Measurements from ENCODE around the gene LAPTM5. TPM values are rescaled to one million over a fixed set of nuclear protein-coding genes. Genes with fewer than 3 reads are reported as not detected.
A peak's percentile ranks its signal among the peaks of the same experiment; 100 is the strongest.

Gene LAPTM5
- total and polyA plus RNA-seq, 4 experiments from 2014 or later = 563 to 851 (median 598) TPM

DNA sequence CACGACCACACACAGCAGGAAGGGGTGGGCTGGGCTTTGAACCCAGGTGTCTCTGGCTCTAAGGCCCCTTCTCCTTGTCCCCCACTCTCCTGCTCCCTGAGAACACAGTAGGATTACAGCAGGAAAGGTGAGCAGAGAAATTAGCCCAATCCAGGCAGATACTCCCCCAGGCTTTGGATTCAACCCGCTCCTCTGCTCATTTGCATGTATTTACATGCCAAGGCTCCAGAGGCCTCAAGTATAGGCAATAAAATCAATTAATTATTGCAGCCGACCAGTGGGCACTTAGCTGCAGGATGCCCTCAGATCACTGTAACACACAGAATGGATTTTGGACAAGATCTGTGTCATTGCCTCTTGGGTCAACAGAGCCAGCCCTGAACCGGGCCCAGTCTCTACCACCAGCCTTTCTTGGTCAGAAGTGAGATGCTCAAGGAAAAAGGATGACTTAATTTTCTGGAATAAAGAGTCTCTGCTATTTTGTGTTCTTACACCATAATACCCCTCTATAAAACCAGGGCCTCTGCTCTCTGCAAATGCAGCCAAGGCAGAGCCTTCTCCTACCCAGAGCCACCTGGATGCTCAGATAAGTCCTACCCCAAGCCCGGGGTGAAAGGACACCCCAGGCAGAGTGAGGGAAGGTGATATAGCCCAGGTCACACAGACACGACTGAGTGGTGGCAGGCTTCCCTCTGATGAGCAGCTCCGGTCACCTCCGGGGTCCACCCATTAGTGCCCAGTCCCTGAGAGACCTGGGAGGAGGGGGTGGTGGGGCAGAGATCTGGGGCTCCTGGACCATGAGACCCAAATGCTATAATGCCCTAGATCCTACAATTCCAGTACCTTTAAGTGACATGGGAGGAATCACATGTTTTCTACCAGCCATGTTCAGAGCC is 63.0 kb downstream of the LAPTM5 start:
- H3K4me1 ChIP-seq (ENCODE audit: insufficient read depth, low read length) = no peaks in the 10 kb centered on the region
- H3K27me3 ChIP-seq (ENCODE audit: insufficient read depth, low read length) = no peaks in the 10 kb centered on the region
- Mint-ChIP-seq H3K4me1 (peaks cover 0 to 3% (median 0%) of the 10 kb centered on the region in 4 donors), H3K4me3 (no peak overlapping the region), H3K27me3 (peaks cover 2 to 17% of the 10 kb centered on the region in 2 donors), H3K36me3 (no peaks in the 10 kb centered on the region), H3K27ac (no peak overlapping the region), H3K9me3 (no peaks in the 10 kb centered on the region)
- no peaks in the 10 kb centered on the region for H3K36me3 ChIP-seq (ENCODE audit: insufficient read depth, low read length)
- H3K27ac ChIP-seq (ENCODE audit: low read depth, low read length) = no peak overlapping the region
- POLR2A ChIA-PET (ENCODE audit: partially characterized antibody) = no interaction called here
- no peak overlapping the region for H3K4me3 ChIP-seq (ENCODE audit: low read length in 2 of 2)
- DNase-seq = no peak
- intact Hi-C loops (cut with micrococcal nuclease) = no loop called here
- H3K9me3 ChIP-seq (ENCODE audit: control insufficient read depth in 1 of 2, low read length in 2 of 2) = no peaks in the 10 kb centered on the region
- CTCF ChIA-PET (ENCODE audit: partially characterized antibody) = interaction anchor here (1.6 kb wide), 1 partner anchor 18 kb away, joined by 3 read pairs; no protein-coding TSS in a partner anchor

DNA sequence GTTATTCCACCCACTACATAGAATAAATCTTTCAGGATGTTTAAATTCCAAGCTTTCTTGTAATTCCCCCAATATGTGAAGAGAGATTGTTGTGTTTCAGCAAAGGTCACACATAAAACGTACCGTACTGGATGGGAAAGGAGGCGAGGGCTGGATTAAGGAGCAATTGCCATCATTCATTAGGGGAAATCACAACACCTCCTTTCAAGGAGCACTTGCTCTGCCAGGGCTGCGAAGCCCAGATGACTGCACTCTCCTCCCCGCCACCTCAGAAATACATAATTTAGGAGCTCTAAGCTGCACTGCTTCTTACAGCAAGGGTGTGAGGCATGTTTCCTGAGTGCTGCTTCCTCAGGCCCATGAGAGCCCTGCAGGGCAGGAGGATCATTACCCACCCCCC is 63.8 kb downstream of the LAPTM5 start:
- Histone ChIP-seq H3K4me3 (ENCODE audit: low read length in 2 of 2) (no peak overlapping the region), H3K4me1 (ENCODE audit: insufficient read depth, low read length) (no peaks in the 10 kb centered on the region), H3K27ac (ENCODE audit: low read depth, low read length) (no peak overlapping the region), H3K36me3 (ENCODE audit: insufficient read depth, low read length) (no peaks in the 10 kb centered on the region), H3K27me3 (ENCODE audit: insufficient read depth, low read length) (no peaks in the 10 kb centered on the region), H3K9me3 (ENCODE audit: control insufficient read depth in 1 of 2, low read length in 2 of 2) (no peaks in the 10 kb centered on the region)
- intact Hi-C loops (cut with micrococcal nuclease) = no loop called here
- H3K27me3 Mint-ChIP-seq = peaks cover 2 to 20% of the 10 kb centered on the region in 2 donors
- H3K9me3 Mint-ChIP-seq = no peaks in the 10 kb centered on the region
- CTCF ChIA-PET (ENCODE audit: partially characterized antibody) = interaction anchor here (1.6 kb wide), 1 partner anchor 18 kb away, joined by 3 read pairs; no protein-coding TSS in a partner anchor
- DNase-seq = no peak
- H3K4me1 Mint-ChIP-seq = peaks cover 0 to 3% (median 0%) of the 10 kb centered on the region in 4 donors
- POLR2A ChIA-PET (ENCODE audit: partially characterized antibody) = no interaction called here
- no peak overlapping the region for H3K27ac Mint-ChIP-seq
- no peaks in the 10 kb centered on the region for H3K36me3 Mint-ChIP-seq
- no peak overlapping the region for H3K4me3 Mint-ChIP-seq

DNA sequence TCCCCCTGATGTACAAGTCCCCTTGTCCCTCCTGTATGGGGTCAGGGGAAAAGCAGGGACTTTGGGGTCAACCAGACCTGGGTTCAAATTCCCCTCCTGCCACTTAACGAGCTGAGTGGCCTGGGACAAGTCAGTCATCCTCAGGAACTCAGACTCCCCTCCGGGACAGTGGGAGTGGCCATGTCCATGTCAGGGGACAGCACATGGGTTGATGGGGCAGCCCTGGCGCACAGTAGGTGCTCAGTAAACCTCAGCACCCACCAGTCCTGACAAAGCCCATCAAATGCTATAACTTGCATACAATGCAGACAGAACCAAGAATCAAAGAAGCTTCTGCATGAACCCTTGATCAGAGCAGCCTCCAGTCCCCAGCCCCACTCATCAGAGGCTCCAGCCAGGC is 64.2 kb downstream of the LAPTM5 start:
- intact Hi-C loops (cut with micrococcal nuclease) = no loop called here

DNA sequence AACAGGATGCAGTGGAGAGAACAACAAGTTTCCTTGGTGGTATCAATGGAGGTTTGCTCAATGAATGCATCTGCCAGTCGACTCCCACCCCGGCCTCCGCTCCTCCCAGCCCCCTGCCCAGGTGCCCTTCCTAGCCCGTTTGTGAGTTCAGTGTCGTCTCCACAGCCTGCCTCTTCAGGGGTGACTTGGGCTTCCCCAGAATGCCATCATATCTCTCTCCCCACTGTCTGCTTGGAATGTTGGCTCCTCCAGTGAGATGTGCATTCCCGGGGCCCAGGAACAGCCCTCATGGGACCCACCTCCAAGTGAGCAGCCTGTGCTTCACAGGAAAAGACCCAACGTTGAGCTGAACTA is 64.6 kb downstream of the LAPTM5 start:
- CTCF ChIA-PET (ENCODE audit: partially characterized antibody) = interaction anchor here (1.6 kb wide), 1 partner anchor 17 kb away, joined by 3 read pairs; no protein-coding TSS in a partner anchor

More for the DNA sequence above, 64.2 kb downstream of the LAPTM5 start:
- H3K27me3 ChIP-seq (ENCODE audit: insufficient read depth, low read length) = no peaks in the 10 kb centered on the region
- Mint-ChIP-seq H3K4me1 (peaks cover 0 to 3% (median 0%) of the 10 kb centered on the region in 4 donors), H3K9me3 (no peaks in the 10 kb centered on the region), H3K4me3 (no peak overlapping the region), H3K27ac (no peak overlapping the region), H3K27me3 (peaks cover 2 to 21% of the 10 kb centered on the region in 2 donors), H3K36me3 (no peaks in the 10 kb centered on the region)
- no peaks in the 10 kb centered on the region for H3K9me3 ChIP-seq (ENCODE audit: control insufficient read depth in 1 of 2, low read length in 2 of 2)
- no peaks in the 10 kb centered on the region for H3K4me1 ChIP-seq (ENCODE audit: insufficient read depth, low read length)
- CTCF ChIA-PET (ENCODE audit: partially characterized antibody) = interaction anchor here (1.6 kb wide), 1 partner anchor 17 kb away, joined by 3 read pairs; no protein-coding TSS in a partner anchor
- no peak overlapping the region for H3K4me3 ChIP-seq (ENCODE audit: low read length in 2 of 2)
- no peaks in the 10 kb centered on the region for H3K36me3 ChIP-seq (ENCODE audit: insufficient read depth, low read length)
- no peak for DNase-seq
- POLR2A ChIA-PET (ENCODE audit: partially characterized antibody) = no interaction called here
- H3K27ac ChIP-seq (ENCODE audit: low read depth, low read length) = no peak overlapping the region

DNA sequence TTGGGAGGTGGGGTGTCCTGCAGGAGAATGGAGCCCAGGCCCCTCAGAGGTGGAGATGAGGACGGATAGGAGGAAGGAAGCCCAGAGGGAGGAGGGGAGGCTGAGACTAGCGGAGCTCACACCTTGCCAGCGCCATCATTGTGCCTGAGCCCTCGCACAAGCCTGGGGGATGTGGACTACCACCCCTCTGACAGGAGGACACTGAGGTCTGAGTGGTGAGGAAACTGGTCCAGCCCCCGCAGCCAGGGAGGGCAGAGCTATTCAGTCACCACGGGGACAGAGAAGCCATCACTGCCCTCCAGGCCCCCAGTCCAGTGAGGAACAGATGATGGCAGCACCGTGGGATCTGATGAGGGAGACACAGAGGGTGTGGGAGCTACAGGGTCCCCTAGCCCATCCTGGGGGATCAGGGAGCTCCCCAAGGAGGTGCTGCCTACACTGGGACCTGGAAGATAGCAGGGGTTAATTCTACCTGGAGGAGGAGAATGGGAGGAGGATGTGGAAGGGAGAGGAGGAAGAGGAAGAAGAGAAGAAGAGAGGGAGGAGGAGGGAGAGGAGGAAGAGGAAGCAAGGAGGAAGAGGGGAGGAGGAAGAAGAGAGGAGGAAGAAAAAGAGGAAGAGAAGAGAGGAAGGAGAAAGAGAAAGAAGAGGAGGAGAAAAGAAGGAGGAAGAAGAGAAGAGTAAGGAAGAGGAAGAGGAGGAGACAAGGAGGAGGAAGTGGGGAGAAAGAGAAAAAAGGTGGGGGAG is 65.2 kb downstream of the LAPTM5 start:
- Histone ChIP-seq H3K4me3 (ENCODE audit: low read length in 2 of 2) (no peak overlapping the region), H3K27me3 (ENCODE audit: insufficient read depth, low read length) (no peaks in the 10 kb centered on the region), H3K27ac (ENCODE audit: low read depth, low read length) (no peak overlapping the region), H3K4me1 (ENCODE audit: insufficient read depth, low read length) (no peaks in the 10 kb centered on the region), H3K36me3 (ENCODE audit: insufficient read depth, low read length) (no peaks in the 10 kb centered on the region), H3K9me3 (ENCODE audit: control insufficient read depth in 1 of 2, low read length in 2 of 2) (no peaks in the 10 kb centered on the region)
- Mint-ChIP-seq H3K4me1 (peaks cover 0 to 3% (median 1%) of the 10 kb centered on the region in 4 donors), H3K27ac (peak overlapping the region in 1 of 7 donors; percentile 25), H3K9me3 (no peaks in the 10 kb centered on the region), H3K4me3 (no peak overlapping the region), H3K27me3 (peaks cover 2 to 22% of the 10 kb centered on the region in 2 donors), H3K36me3 (no peaks in the 10 kb centered on the region)
- intact Hi-C loops (cut with micrococcal nuclease) = no loop called here
- POLR2A ChIA-PET (ENCODE audit: partially characterized antibody) = no interaction called here
- DNase-seq = no peak
- CTCF ChIA-PET (ENCODE audit: partially characterized antibody) = interaction anchor here (1.6 kb wide), 1 partner anchor 16 kb away, joined by 3 read pairs; no protein-coding TSS in a partner anchor

More for the DNA sequence above, 64.6 kb downstream of the LAPTM5 start:
- Histone ChIP-seq H3K4me3 (ENCODE audit: low read length in 2 of 2) (no peak overlapping the region), H3K9me3 (ENCODE audit: control insufficient read depth in 1 of 2, low read length in 2 of 2) (no peaks in the 10 kb centered on the region), H3K27me3 (ENCODE audit: insufficient read depth, low read length) (no peaks in the 10 kb centered on the region), H3K36me3 (ENCODE audit: insufficient read depth, low read length) (no peaks in the 10 kb centered on the region), H3K4me1 (ENCODE audit: insufficient read depth, low read length) (no peaks in the 10 kb centered on the region), H3K27ac (ENCODE audit: low read depth, low read length) (no peak overlapping the region)
- Mint-ChIP-seq H3K9me3 (no peaks in the 10 kb centered on the region), H3K27me3 (peaks cover 2 to 21% of the 10 kb centered on the region in 2 donors), H3K27ac (no peak overlapping the region), H3K36me3 (no peaks in the 10 kb centered on the region), H3K4me3 (no peak overlapping the region), H3K4me1 (peaks cover 0 to 3% (median 0%) of the 10 kb centered on the region in 4 donors)
- intact Hi-C loops (cut with micrococcal nuclease) = no loop called here
- POLR2A ChIA-PET (ENCODE audit: partially characterized antibody) = no interaction called here
- no peak for DNase-seq

DNA sequence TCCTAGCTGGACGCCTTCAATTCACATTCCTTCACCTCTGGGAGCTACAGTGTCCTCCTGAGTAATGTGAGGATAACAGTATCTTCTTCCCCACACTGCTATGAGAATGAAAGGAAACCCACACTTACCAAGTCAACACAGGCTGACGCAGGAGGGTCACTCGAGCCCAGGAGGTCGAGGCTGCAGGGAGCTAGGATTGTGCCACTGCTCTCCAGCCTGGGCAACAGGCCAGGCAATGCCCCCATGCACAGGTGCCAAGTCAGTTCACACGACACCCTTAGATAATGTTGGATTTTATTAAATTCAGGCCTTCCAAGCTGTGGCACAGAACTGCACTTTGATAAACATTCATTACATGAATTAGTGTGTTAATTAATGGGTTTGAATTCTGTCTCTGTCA is 66.1 kb downstream of the LAPTM5 start:
- Histone ChIP-seq H3K9me3 (ENCODE audit: control insufficient read depth in 1 of 2, low read length in 2 of 2) (no peaks in the 10 kb centered on the region), H3K27me3 (ENCODE audit: insufficient read depth, low read length) (no peaks in the 10 kb centered on the region), H3K4me3 (ENCODE audit: low read length in 2 of 2) (no peak overlapping the region), H3K4me1 (ENCODE audit: insufficient read depth, low read length) (no peaks in the 10 kb centered on the region), H3K36me3 (ENCODE audit: insufficient read depth, low read length) (no peaks in the 10 kb centered on the region), H3K27ac (ENCODE audit: low read depth, low read length) (no peak overlapping the region)
- H3K9me3 Mint-ChIP-seq = no peaks in the 10 kb centered on the region
- ChIA-PET POLR2A (ENCODE audit: partially characterized antibody) (no interaction called here), CTCF (ENCODE audit: partially characterized antibody) (no interaction called here)
- no peak for DNase-seq
- H3K27ac Mint-ChIP-seq = no peak overlapping the region
- no peaks in the 10 kb centered on the region for H3K36me3 Mint-ChIP-seq
- intact Hi-C loops (cut with micrococcal nuclease) = no loop called here
- no peak overlapping the region for H3K4me3 Mint-ChIP-seq
- H3K27me3 Mint-ChIP-seq = peaks cover 3 to 30% of the 10 kb centered on the region in 2 donors
- peaks cover 0 to 4% (median 2%) of the 10 kb centered on the region in 4 donors for H3K4me1 Mint-ChIP-seq

Measured in CD4-positive, alpha-beta memory T cell (primary cell).